Uterus (tissue), 4 donors: ENCODE results near the gene UBE2E1. TPM values are rescaled to one million over a fixed set of nuclear protein-coding genes. Genes with fewer than 3 reads are reported as not detected.

Experiments used
- DNase-seq, 2 donors: peaks; one replicate each; pipeline ENCODE4 v3.0.0-alpha.2; 2019 to 2020
- H3K27ac ChIP-seq, 2 donors: fragments of 200-600 bp; sonication (generic); 1 replicate in 1 of 2; 2 replicates in 1 of 2; pipeline ENCODE4 v1.5.1; 2016 to 2018
- H3K27me3 ChIP-seq, 2 donors: fragments of 200-600 bp; sonication (generic); one replicate each; pipeline ENCODE4 v1.5.1; 2018 to 2019; ENCODE audit warnings: control low read depth in 1 of 2
- H3K36me3 ChIP-seq, 2 donors: fragments of 200-600 bp; sonication (generic); one replicate each; pipeline ENCODE4 v1.5.1; 2019; ENCODE audit warnings: control low read depth in 1 of 2
- H3K4me1 ChIP-seq, 2 donors: fragments of 200-600 bp; sonication (generic); one replicate each; pipeline ENCODE4 v1.5.1; 2018 to 2019; ENCODE audit warnings: control low read depth in 1 of 2
- H3K4me3 ChIP-seq, 2 donors: fragments of 200-600 bp; sonication (generic); 1 replicate in 1 of 2; 2 replicates in 1 of 2; pipeline ENCODE4 v1.5.1; 2018 to 2019; ENCODE audit warnings: mild to moderate bottlenecking in 1 of 2
- H3K9me3 ChIP-seq, 2 donors: fragments of 200-600 bp; sonication (generic); one replicate each; pipeline ENCODE4 v1.5.1; 2019; ENCODE audit warnings: control low read depth in 1 of 2
- POLR2A ChIP-seq, 2 donors: fragments of 450-650 bp; IDR thresholded peaks; one replicate each; pipeline ENCODE4 v1.6.1; 2016; ENCODE audit warnings: antibody characterized with exemption in 2 of 2, mild to moderate bottlenecking in 1 of 2, moderate library complexity in 1 of 2
- intact Hi-C: fragments of 100-400 bp; cut with DNase I; formaldehyde crosslinking; loops from one replicate; pipeline ENCODE4 v1.15.1; 2023; ENCODE audit warnings: low total_unique reads
- total RNA-seq, 4 donors: library from RNA; depleted of rRNA in 3 of 4; stranded (reverse); fragments of >200 nt in 3 of 4; gene quantifications; one replicate each; pipeline versions ENCODE4 v1.1.0 to v1.2.4, GENCODE V29; 2014 to 2023
- TF ChIP-seq, protein P1 (sequence below), 4 experiments: fragments of 200-600 bp in 2 of 4; fragments of 450-650 bp in 2 of 4; sonication (generic) in 2 of 4; IDR thresholded peaks; one replicate each; pipeline ENCODE4 v1.5.1; 2016 to 2019; ENCODE audit warnings: antibody characterized with exemption in 4 of 4, mild to moderate bottlenecking in 2 of 4, moderate library complexity in 1 of 4
- donor health status: DM: yes; HTN: yes; CAD: no.

Gene UBE2E1
- total RNA-seq, 4 donors from 2014 or later: 67.9 to 158 (median 95.7) TPM

DNA sequence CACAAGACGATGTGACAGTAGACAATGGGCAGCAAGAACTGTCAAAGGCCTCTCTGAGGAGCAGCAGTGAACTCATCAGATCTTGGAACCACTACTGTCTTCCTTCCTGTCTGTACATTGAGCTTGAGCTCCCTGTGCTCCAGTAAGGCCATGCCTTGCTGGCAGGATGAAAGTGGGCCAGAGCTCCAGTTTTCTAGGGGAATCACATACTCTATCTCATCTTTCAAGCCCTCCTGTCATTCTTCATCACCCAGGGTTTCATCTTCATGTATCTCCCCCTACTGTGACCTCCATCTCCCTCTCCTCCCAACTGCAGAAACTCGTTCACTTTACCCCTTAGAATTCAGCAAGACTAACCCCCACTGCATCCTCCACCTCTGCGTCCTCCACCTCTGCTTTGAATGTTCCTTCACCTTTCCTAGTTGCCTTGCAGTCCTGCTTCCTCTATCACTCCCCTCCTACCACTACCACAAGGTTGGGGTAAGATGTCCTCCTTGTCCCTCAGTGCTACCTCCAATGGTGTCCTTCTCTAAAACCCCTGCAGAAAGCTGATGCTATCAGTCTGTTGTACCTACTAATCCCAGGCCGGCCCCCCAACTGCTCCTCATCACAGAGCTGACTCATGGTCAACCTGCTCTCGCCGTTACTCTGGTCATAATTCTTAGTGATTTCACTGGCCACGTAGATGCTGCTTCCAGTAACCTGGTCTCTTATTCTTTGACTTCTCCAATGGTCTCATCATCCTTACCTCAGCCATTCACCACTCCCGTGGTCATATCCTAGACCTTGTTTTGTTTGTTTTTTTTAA, 88.7 kb downstream of the UBE2E1 start:
- no peaks in the 10 kb centered on the region for H3K9me3 ChIP-seq
- no peaks in the 10 kb centered on the region for H3K36me3 ChIP-seq
- intact Hi-C loops: no loop called here
- TF ChIP-seq POLR2A (IDR thresholded peaks at IDR 0.05): no peak
- TF ChIP-seq, protein P1, sequence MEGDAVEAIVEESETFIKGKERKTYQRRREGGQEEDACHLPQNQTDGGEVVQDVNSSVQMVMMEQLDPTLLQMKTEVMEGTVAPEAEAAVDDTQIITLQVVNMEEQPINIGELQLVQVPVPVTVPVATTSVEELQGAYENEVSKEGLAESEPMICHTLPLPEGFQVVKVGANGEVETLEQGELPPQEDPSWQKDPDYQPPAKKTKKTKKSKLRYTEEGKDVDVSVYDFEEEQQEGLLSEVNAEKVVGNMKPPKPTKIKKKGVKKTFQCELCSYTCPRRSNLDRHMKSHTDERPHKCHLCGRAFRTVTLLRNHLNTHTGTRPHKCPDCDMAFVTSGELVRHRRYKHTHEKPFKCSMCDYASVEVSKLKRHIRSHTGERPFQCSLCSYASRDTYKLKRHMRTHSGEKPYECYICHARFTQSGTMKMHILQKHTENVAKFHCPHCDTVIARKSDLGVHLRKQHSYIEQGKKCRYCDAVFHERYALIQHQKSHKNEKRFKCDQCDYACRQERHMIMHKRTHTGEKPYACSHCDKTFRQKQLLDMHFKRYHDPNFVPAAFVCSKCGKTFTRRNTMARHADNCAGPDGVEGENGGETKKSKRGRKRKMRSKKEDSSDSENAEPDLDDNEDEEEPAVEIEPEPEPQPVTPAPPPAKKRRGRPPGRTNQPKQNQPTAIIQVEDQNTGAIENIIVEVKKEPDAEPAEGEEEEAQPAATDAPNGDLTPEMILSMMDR (IDR thresholded peaks at IDR 0.05): no peak
- H3K27ac ChIP-seq: no peak overlapping the region
- H3K27me3 ChIP-seq: no peaks in the 10 kb centered on the region
- DNase-seq: no peak
- no peaks in the 10 kb centered on the region for H3K4me1 ChIP-seq
- no peak overlapping the region for H3K4me3 ChIP-seq

GRCh38 chr3:23895181-23895580, 89.4 kb downstream of the UBE2E1 start:
- H3K36me3 ChIP-seq: no peaks in the 10 kb centered on the region
- no peak for DNase-seq
- no peak overlapping the region for H3K4me3 ChIP-seq
- H3K4me1 ChIP-seq: no peaks in the 10 kb centered on the region
- H3K9me3 ChIP-seq: no peaks in the 10 kb centered on the region
- H3K27ac ChIP-seq: no peak overlapping the region
- no peaks in the 10 kb centered on the region for H3K27me3 ChIP-seq
- TF ChIP-seq POLR2A (IDR thresholded peaks at IDR 0.05): no peak
- TF ChIP-seq, protein P1 (IDR thresholded peaks at IDR 0.05): no peak
- intact Hi-C loops: no loop called here

DNA sequence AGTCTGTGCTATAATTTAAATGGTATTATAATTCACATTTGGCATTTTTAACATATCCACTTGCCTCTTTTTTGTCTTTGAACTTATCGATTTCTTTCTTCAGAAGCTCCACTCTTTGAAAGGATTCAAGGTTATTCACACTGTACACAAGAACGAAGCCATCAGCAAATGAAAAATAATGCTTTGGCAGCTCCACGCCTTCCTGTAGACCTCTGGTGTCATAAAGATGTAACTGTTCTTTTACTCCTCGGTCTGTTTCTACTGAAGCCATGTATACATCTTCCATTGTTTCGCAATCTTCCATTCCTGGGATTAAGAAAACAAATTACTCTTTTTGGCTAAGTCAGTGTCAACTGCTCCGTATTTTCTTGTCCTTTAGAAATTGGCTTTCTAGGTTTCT, 95.0 kb downstream of the UBE2E1 start:
- Histone ChIP-seq H3K36me3 (no peaks in the 10 kb centered on the region), H3K27me3 (no peaks in the 10 kb centered on the region), H3K27ac (no peak overlapping the region), H3K9me3 (no peaks in the 10 kb centered on the region), H3K4me3 (no peak overlapping the region), H3K4me1 (no peaks in the 10 kb centered on the region)
- no peak for TF ChIP-seq POLR2A (IDR thresholded peaks at IDR 0.05)
- TF ChIP-seq, protein P1 (IDR thresholded peaks at IDR 0.05): no peak
- intact Hi-C loops: no loop called here
- no peak for DNase-seq

DNA sequence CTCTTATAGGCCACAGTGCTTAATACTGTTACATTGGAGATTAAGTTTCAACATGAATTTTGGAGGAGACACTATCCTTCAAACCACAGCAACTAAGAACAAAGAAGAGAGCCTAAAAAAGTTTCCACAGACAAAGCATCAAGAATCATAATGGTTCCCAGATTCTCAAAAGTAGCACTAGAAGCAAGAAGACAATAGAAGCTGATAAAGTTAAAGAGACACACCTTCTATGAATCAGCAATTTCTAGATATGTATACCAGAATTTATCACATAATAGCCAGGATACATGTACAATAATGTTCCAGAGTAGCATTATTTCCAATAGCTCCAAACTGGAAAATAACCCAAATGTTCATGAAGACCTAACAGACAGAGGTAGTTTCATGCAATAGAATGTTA, 98.8 kb downstream of the UBE2E1 start:
- no peak overlapping the region for H3K4me3 ChIP-seq
- H3K27ac ChIP-seq: no peak overlapping the region
- H3K36me3 ChIP-seq: no peaks in the 10 kb centered on the region
- intact Hi-C loops: no loop called here
- no peak for DNase-seq
- H3K9me3 ChIP-seq: no peaks in the 10 kb centered on the region
- no peaks in the 10 kb centered on the region for H3K27me3 ChIP-seq
- no peaks in the 10 kb centered on the region for H3K4me1 ChIP-seq
- TF ChIP-seq, protein P1 (IDR thresholded peaks at IDR 0.05): no peak
- TF ChIP-seq POLR2A (IDR thresholded peaks at IDR 0.05): no peak

- Histone ChIP-seq H3K4me1 (no peaks in the 10 kb centered on the region), H3K36me3 (no peaks in the 10 kb centered on the region), H3K9me3 (no peaks in the 10 kb centered on the region), H3K4me3 (no peak overlapping the region), H3K27me3 (no peaks in the 10 kb centered on the region), H3K27ac (no peak overlapping the region)
- no peak for DNase-seq
- intact Hi-C loops: no loop called here
- TF ChIP-seq, protein P1 (IDR thresholded peaks at IDR 0.05): no peak
- TF ChIP-seq POLR2A (IDR thresholded peaks at IDR 0.05): no peak
Observed at GRCh38 chr3:23909341-23909740, 103.6 kb downstream of the UBE2E1 start.
